HG03457 (cell line): Measurements from ENCODE around the gene OSM.

Experiments used
- ATAC-seq: cut with Tn5 transposase; IDR thresholded peaks from one replicate; pipeline ENCODE4 v1.9.1; 2021; ENCODE audit warnings: moderate number of reproducible peaks; ENCODE audit not compliant: unreplicated experiment

Gene OSM

DNA sequence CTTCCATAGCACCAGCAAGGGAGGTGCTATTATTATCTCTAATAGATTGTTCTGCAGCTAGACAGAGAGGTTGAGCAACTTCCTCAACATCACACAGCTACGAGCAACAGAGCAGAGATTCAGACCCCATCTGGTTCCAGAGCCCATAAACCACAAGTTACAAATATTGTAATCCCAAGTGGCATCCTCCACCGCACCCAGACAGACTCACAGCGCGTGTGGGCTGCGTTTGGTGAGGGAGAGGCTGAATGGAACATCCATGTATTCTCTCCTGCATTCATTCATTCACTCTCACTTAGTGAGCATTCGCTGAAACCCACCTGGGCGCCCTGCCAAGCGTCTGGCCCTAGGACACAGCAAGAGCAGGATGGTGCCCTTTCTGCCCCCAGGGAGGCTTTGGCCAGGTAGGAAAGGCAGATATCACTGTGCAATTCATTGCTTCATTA lies 53.6 kb downstream of the OSM start:
- ATAC-seq, result no peak
